Small intestine (tissue), 7 donors: Measurements from ENCODE around the gene OPCML. TPM values are rescaled to one million over a fixed set of nuclear protein-coding genes. Genes with fewer than 3 reads are reported as not detected.

Source experiments
- DNase-seq, 2 donors: peaks; one replicate each; pipeline versions ENCODE4 v3.0.0 to v3.0.0-alpha.2; 2013
- FAIRE-seq: peaks from 2 replicates; lab custom pipeline; 2012; peaks lifted over from hg19 to GRCh38; lab: Jason Lieb, UNC
- H3K27ac ChIP-seq, 3 donors: one replicate each; pipeline ENCODE4 v1.5.1; 2013; ENCODE audit warnings: low read length in 2 of 3, mild to moderate bottlenecking in 2 of 3, control low read depth in 1 of 3, inconsistent platforms in 1 of 3, low read depth in 1 of 3, moderate library complexity in 1 of 3
- H3K27me3 ChIP-seq, 3 donors: one replicate each; pipeline ENCODE4 v1.6.1; 2013; ENCODE audit warnings: low read length in 3 of 3, inconsistent platforms in 1 of 3; ENCODE audit not compliant: control insufficient read depth in 3 of 3, insufficient read depth in 3 of 3
- H3K36me3 ChIP-seq, 3 donors: one replicate each; pipeline ENCODE4 v1.6.1; 2013; ENCODE audit warnings: low read length in 3 of 3, inconsistent platforms in 1 of 3, low read depth in 1 of 3, mild to moderate bottlenecking in 1 of 3, moderate library complexity in 1 of 3; ENCODE audit not compliant: control insufficient read depth in 3 of 3, insufficient read depth in 2 of 3
- H3K4me1 ChIP-seq, 3 donors: one replicate each; pipeline ENCODE4 v1.6.1; 2013; ENCODE audit warnings: low read length in 2 of 3, inconsistent platforms in 1 of 3, low read depth in 1 of 3, mild to moderate bottlenecking in 1 of 3, moderate library complexity in 1 of 3; ENCODE audit not compliant: control insufficient read depth in 3 of 3, insufficient read depth in 2 of 3
- H3K4me3 ChIP-seq, 3 donors: one replicate each; pipeline ENCODE4 v1.5.1; 2013; ENCODE audit warnings: low read length in 3 of 3, control low read depth in 1 of 3, inconsistent platforms in 1 of 3, low read depth in 1 of 3, mild to moderate bottlenecking in 1 of 3, moderate library complexity in 1 of 3
- H3K9me3 ChIP-seq, 2 donors: one replicate each; pipeline ENCODE4 v1.6.1; 2013; ENCODE audit warnings: low read depth in 1 of 2, low read length in 1 of 2; ENCODE audit not compliant: control insufficient read depth in 2 of 2, insufficient read depth in 1 of 2
- WGBS, 3 donors: extraction: QIAGEN DNeasy Blood & Tissue Kit; methylation state at CpG; one replicate each; pipeline ENCODE4 v1.1.7; 2013; 5-methylcytosine and 5-hydroxymethylcytosine counted together
- polyA plus RNA-seq, 4 donors: library from polyadenylated mRNA; stranded (reverse) in 3 of 4; unstranded in 1 of 4; fragments of 200-250 nt in 3 of 4; fragments of 120-200 nt in 1 of 4; gene quantifications; one replicate each; pipeline versions ENCODE4 v1.2.1 to v1.2.3, GENCODE V29; 2013
- donor health status: healthy with polysubstance abuse.
- donor health status: control.
- donor health status: control.
- donor health status: Bipolar disorder and iron deficiency.
- donor health status: healthy.

Gene OPCML
- polyA plus RNA-seq, 4 donors, result 0.16 to 2.0 TPM; not detected in 2

- no peak overlapping the region for H3K4me3 ChIP-seq
- WGBS, 3 donors, result 18 to 54% (median 34%) methylated on average over 29 of the region's 29 CpGs
Measured at GRCh38 chr11:133041928-133042882, 490.1 kb downstream of the OPCML start.

GRCh38 chr11:133041181-133041580 lies 491.1 kb downstream of the OPCML start:
- Histone ChIP-seq H3K4me1 (no peaks in the 10 kb centered on the region), H3K27me3 (peaks cover 0 to 3% (median 0%) of the 10 kb centered on the region in 3 donors), H3K27ac (no peak overlapping the region), H3K36me3 (no peaks in the 10 kb centered on the region), H3K9me3 (no peaks in the 10 kb centered on the region), H3K4me3 (no peak overlapping the region)
- FAIRE-seq (no peak), DNase-seq (no peak)
- 66 to 74% (median 66%) methylated on average over 4 of the region's 4 CpGs for WGBS, 3 donors

More at GRCh38 chr11:133041928-133042882, 490.1 kb downstream of the OPCML start:
- peak in 1 of 2 donors; percentile 41 for DNase-seq
- Histone ChIP-seq H3K36me3 (no peaks in the 10 kb centered on the region), H3K27ac (no peak overlapping the region), H3K27me3 (peaks cover 0 to 3% (median 0%) of the 10 kb centered on the region in 3 donors), H3K9me3 (no peaks in the 10 kb centered on the region), H3K4me1 (no peaks in the 10 kb centered on the region)
- FAIRE-seq, result no peak

- Histone ChIP-seq H3K27ac (no peak overlapping the region), H3K4me3 (no peak overlapping the region), H3K27me3 (peaks cover 0 to 3% (median 0%) of the 10 kb centered on the region in 3 donors), H3K9me3 (no peaks in the 10 kb centered on the region), H3K4me1 (no peaks in the 10 kb centered on the region), H3K36me3 (no peaks in the 10 kb centered on the region)
- FAIRE-seq (no peak), DNase-seq (peak; percentile 6 to 17)
- WGBS, 3 donors, result 17 to 41% (median 18%) methylated on average over 8 of the region's 8 CpGs
Measured at GRCh38 chr11:133040289-133040900, 491.9 kb downstream of the OPCML start.

- Histone ChIP-seq H3K9me3 (no peaks in the 10 kb centered on the region), H3K4me1 (no peaks in the 10 kb centered on the region), H3K36me3 (no peaks in the 10 kb centered on the region), H3K27me3 (peaks cover 0 to 3% (median 0%) of the 10 kb centered on the region in 3 donors), H3K27ac (no peak overlapping the region), H3K4me3 (no peak overlapping the region)
- DNase-seq (no peak), FAIRE-seq (no peak)
- 34 to 53% (median 51%) methylated on average over 4 of the region's 4 CpGs for WGBS, 3 donors
Measured at GRCh38 chr11:133038850-133039249, 493.5 kb downstream of the OPCML start.

- Histone ChIP-seq H3K36me3 (no peaks in the 10 kb centered on the region), H3K27me3 (no peaks in the 10 kb centered on the region), H3K9me3 (no peaks in the 10 kb centered on the region), H3K4me3 (no peak overlapping the region), H3K4me1 (no peaks in the 10 kb centered on the region), H3K27ac (no peak overlapping the region)
- DNase-seq (no peak), FAIRE-seq (no peak)
- 72 to 87% (median 80%) methylated on average over 7 of the region's 7 CpGs for WGBS, 3 donors
Measured at GRCh38 chr11:133034929-133035328, 497.4 kb downstream of the OPCML start.

GRCh38 chr11:133029107-133029506 lies 503.2 kb downstream of the OPCML start:
- H3K36me3 ChIP-seq, result no peaks in the 10 kb centered on the region
- FAIRE-seq, result no peak
- H3K27ac ChIP-seq, result no peak overlapping the region
- WGBS, 3 donors, result 59 to 67% (median 66%) methylated on average over 5 of the region's 5 CpGs
- H3K27me3 ChIP-seq, result no peaks in the 10 kb centered on the region
- DNase-seq, result no peak
- H3K4me1 ChIP-seq, result no peaks in the 10 kb centered on the region
- no peaks in the 10 kb centered on the region for H3K9me3 ChIP-seq
- H3K4me3 ChIP-seq, result no peak overlapping the region

- FAIRE-seq (no peak), DNase-seq (no peak)
- Histone ChIP-seq H3K4me1 (no peaks in the 10 kb centered on the region), H3K4me3 (no peak overlapping the region), H3K27me3 (no peaks in the 10 kb centered on the region), H3K27ac (no peak overlapping the region), H3K36me3 (no peaks in the 10 kb centered on the region), H3K9me3 (no peaks in the 10 kb centered on the region)
- WGBS, 3 donors, result 80 to 90% (median 81%) methylated on average over 1 of the region's 1 CpG
Measured at GRCh38 chr11:133026952-133027351, 505.3 kb downstream of the OPCML start.

GRCh38 chr11:133024301-133024700 lies 508.0 kb downstream of the OPCML start:
- H3K36me3 ChIP-seq, result no peaks in the 10 kb centered on the region
- no peaks in the 10 kb centered on the region for H3K9me3 ChIP-seq
- no peaks in the 10 kb centered on the region for H3K4me1 ChIP-seq
- no peak for DNase-seq
- no peak for FAIRE-seq
- WGBS, 3 donors, result 47 to 70% (median 62%) methylated on average over 5 of the region's 5 CpGs
- H3K27me3 ChIP-seq, result peaks cover 0 to 3% (median 0%) of the 10 kb centered on the region in 3 donors
- no peak overlapping the region for H3K4me3 ChIP-seq
- H3K27ac ChIP-seq, result no peak overlapping the region
